ENCODE measurements around the gene SPINK9.

The SPINK9 gene

DNA sequence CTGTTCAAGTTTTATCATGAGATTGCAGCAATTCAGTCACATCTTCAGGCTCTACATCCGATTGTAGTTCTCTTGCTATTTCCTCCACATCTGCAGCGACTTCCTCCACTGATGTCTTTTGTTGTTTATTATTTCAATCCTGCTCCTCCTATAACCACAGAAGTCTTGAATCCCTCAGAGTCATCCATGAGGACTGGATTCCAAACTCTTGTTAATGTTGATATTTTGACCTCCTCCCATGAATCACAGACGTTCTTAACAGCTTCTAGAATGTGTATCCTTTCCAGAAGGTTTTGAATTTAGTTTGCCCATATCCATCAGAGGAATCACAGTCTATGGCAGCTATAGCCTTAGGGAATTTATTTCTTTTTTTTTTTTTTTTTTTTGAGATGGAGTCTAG, 52.0 kb downstream of the SPINK9 start:
- no peaks in the 10 kb centered on the region for H3F3A ChIP-seq (ENCODE audit: control insufficient read depth, insufficient read depth)
- H3K36me3 ChIP-seq (ENCODE audit: control insufficient read depth, low read length): peaks cover 48% of the 10 kb centered on the region
- no peaks in the 10 kb centered on the region for H3K9me2 ChIP-seq (replicated peaks; ENCODE audit: control insufficient read depth, low read length)
- peaks cover 31% of the 10 kb centered on the region for H3K4me1 ChIP-seq (ENCODE audit: control insufficient read depth, low read length)
- peaks cover 92% of the 10 kb centered on the region for H3K79me2 ChIP-seq (ENCODE audit: control insufficient read depth, low read length)
- no peaks in the 10 kb centered on the region for H3K9me3 ChIP-seq (ENCODE audit: control insufficient read depth, insufficient read depth, low read length)
- no peak overlapping the region for H3K4me3 ChIP-seq (ENCODE audit: low read length)
- H3K27ac ChIP-seq (ENCODE audit: low read depth, low read length): no peak overlapping the region
- TF ChIP-seq, protein P1, sequence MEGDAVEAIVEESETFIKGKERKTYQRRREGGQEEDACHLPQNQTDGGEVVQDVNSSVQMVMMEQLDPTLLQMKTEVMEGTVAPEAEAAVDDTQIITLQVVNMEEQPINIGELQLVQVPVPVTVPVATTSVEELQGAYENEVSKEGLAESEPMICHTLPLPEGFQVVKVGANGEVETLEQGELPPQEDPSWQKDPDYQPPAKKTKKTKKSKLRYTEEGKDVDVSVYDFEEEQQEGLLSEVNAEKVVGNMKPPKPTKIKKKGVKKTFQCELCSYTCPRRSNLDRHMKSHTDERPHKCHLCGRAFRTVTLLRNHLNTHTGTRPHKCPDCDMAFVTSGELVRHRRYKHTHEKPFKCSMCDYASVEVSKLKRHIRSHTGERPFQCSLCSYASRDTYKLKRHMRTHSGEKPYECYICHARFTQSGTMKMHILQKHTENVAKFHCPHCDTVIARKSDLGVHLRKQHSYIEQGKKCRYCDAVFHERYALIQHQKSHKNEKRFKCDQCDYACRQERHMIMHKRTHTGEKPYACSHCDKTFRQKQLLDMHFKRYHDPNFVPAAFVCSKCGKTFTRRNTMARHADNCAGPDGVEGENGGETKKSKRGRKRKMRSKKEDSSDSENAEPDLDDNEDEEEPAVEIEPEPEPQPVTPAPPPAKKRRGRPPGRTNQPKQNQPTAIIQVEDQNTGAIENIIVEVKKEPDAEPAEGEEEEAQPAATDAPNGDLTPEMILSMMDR (IDR thresholded peaks at IDR 0.05; ENCODE audit: low read depth, low read length, poor library complexity, severe bottlenecking): no peak
- TF ChIP-seq EZH2phosphoT487 (IDR thresholded peaks at IDR 0.05; ENCODE audit: borderline replicate concordance, low read length): no peak
- peaks cover 7% of the 10 kb centered on the region; the same call in 1 of the 2 replicates for H4K20me1 ChIP-seq (ENCODE audit: control insufficient read depth, insufficient read depth, low read depth, low read length)
- no peaks in the 10 kb centered on the region for H3K27me3 ChIP-seq (ENCODE audit: control insufficient read depth, low read length)
- H3K4me2 ChIP-seq (ENCODE audit: low read length): no peak overlapping the region

DNA sequence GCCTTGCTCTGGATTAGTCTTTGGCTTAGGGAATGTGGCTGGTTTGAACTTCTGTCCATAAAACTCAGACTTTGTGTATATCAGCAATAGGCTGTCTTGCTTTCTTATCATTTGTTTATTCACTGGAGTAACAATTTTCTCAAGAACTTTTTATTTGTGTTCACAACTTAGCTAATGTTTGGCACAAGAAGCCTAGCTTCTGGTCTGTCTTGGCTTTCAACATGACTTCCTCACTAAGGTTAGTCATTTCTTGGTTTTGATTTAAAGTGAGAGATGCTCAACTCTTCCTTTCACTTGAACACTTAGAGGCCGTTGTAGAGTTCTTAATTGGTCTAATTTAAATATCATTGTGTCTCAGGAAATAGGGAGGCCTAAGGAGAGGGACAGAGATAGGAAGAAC, 53.3 kb downstream of the SPINK9 start:
- Histone ChIP-seq H3K27ac (ENCODE audit: low read depth, low read length) (no peak overlapping the region), H3F3A (ENCODE audit: control insufficient read depth, insufficient read depth) (no peaks in the 10 kb centered on the region), H3K4me2 (ENCODE audit: low read length) (no peak overlapping the region), H3K4me3 (ENCODE audit: low read length) (no peak overlapping the region), H3K27me3 (ENCODE audit: control insufficient read depth, low read length) (no peaks in the 10 kb centered on the region), H3K36me3 (ENCODE audit: control insufficient read depth, low read length) (peaks cover 58% of the 10 kb centered on the region), H3K9me3 (ENCODE audit: control insufficient read depth, insufficient read depth, low read length) (no peaks in the 10 kb centered on the region), H3K79me2 (ENCODE audit: control insufficient read depth, low read length) (peaks cover 99% of the 10 kb centered on the region), H3K4me1 (ENCODE audit: control insufficient read depth, low read length) (peaks cover 24% of the 10 kb centered on the region), H4K20me1 (ENCODE audit: control insufficient read depth, insufficient read depth, low read depth, low read length) (peaks cover 10% of the 10 kb centered on the region; the same call in 1 of the 2 replicates), H3K9me2 (replicated peaks; ENCODE audit: control insufficient read depth, low read length) (no peaks in the 10 kb centered on the region)
- TF ChIP-seq EZH2phosphoT487 (IDR thresholded peaks at IDR 0.05; ENCODE audit: borderline replicate concordance, low read length): no peak
- TF ChIP-seq, protein P1 (IDR thresholded peaks at IDR 0.05; ENCODE audit: low read depth, low read length, poor library complexity, severe bottlenecking): no peak
